PC-3 (cell line): Measurements from ENCODE around the gene TMPRSS15. TPM values are rescaled to one million over a fixed set of nuclear protein-coding genes. Genes with fewer than 3 reads are reported as not detected.

Source experiments
- ATAC-seq: fragments of 200-7000 bp; cut with Tn5 transposase; 2 replicates; pipeline ENCODE4 v1.9.1; 2020; ENCODE audit warnings: mild to moderate bottlenecking, moderate library complexity
- BruUV-seq: library from RNA; stranded (reverse); fragments of 400-500 nt; replicated peaks from 2 replicates; lab custom pipeline; 2021; lab: Mats Ljungman, UMichigan
- CTCF ChIA-PET: fragments of 300-600 bp; sonication (Branson Sonifier 250); formaldehyde crosslinking; loops from one replicate; lab custom pipeline; 2022; ENCODE audit warnings: antibody characterized with exemption; lab: Charles Lee
- POLR2A ChIA-PET: fragments of 300-600 bp; sonication (Branson Sonifier 250); formaldehyde crosslinking; loops from one replicate; lab custom pipeline; 2022; ENCODE audit warnings: antibody characterized with exemption; ENCODE audit not compliant: unreplicated experiment; lab: Charles Lee
- DNase-seq: peaks from one replicate; pipeline ENCODE4 v3.0.0-alpha.2; 2015
- H2AFZ ChIP-seq: fragments of 300-600 bp; sonication (generic); 2 replicates; pipeline ENCODE4 v1.6.0; 2016; ENCODE audit warnings: antibody characterized with exemption, low read length
- H3F3A ChIP-seq: fragments of 300-600 bp; sonication (generic); one replicate; pipeline ENCODE4 v1.6.0; 2017; ENCODE audit warnings: antibody characterized with exemption, low read length, control low read depth, mild to moderate bottlenecking; ENCODE audit not compliant: unreplicated experiment
- H3K27ac ChIP-seq: fragments of 300-600 bp; sonication (generic); 2 replicates; pipeline ENCODE4 v1.5.1; 2016; ENCODE audit warnings: mild to moderate bottlenecking, low read length
- H3K27me3 ChIP-seq: fragments of 300-600 bp; sonication (generic); 2 replicates; pipeline ENCODE4 v1.6.1; 2016; ENCODE audit warnings: low read length, mixed read lengths
- H3K36me3 ChIP-seq: fragments of 300-600 bp; sonication (generic); 2 replicates; pipeline ENCODE4 v1.6.1; 2016; ENCODE audit warnings: low read depth, mixed run types, low read length, mixed read lengths
- H3K4me1 ChIP-seq: fragments of 300-600 bp; sonication (generic); 2 replicates; pipeline ENCODE4 v1.5.1; 2016; ENCODE audit warnings: low read length; ENCODE audit not compliant: insufficient read depth
- H3K4me2 ChIP-seq: fragments of 300-600 bp; sonication (generic); 2 replicates; pipeline ENCODE4 v1.6.0; 2016; ENCODE audit warnings: low read length
- H3K4me3 ChIP-seq: fragments of 300-600 bp; sonication (generic); 2 replicates; pipeline ENCODE4 v1.5.1; 2016; ENCODE audit warnings: mild to moderate bottlenecking, low read length, mixed read lengths
- H3K79me2 ChIP-seq: fragments of 300-600 bp; sonication (generic); 2 replicates; pipeline ENCODE4 v1.6.1; 2017; ENCODE audit warnings: low read length, mixed read lengths
- H3K9ac ChIP-seq: fragments of 300-600 bp; sonication (generic); 2 replicates; pipeline ENCODE4 v1.6.0; 2016; ENCODE audit warnings: mild to moderate bottlenecking, low read length
- H3K9me2 ChIP-seq: fragments of 300-600 bp; sonication (generic); replicated peaks from 2 replicates; pipeline ENCODE4 v1.6.1; 2016; ENCODE audit warnings: mixed run types, low read length, mixed read lengths
- H3K9me3 ChIP-seq: fragments of 300-600 bp; sonication (generic); 2 replicates; pipeline ENCODE4 v1.6.1; 2016; ENCODE audit warnings: low read length, mixed read lengths
- H4K20me1 ChIP-seq: fragments of 300-600 bp; sonication (generic); 2 replicates; pipeline ENCODE4 v1.6.1; 2016; ENCODE audit warnings: low read length, mixed read lengths
- CTCF ChIP-seq: fragments of 300-600 bp; sonication (generic); conservative IDR thresholded peaks from 2 replicates; pipeline ENCODE4 v1.5.1; 2017; ENCODE audit warnings: antibody characterized with exemption, low read depth, mild to moderate bottlenecking, low read length
- EZH2 ChIP-seq: fragments of 300-600 bp; sonication (generic); IDR thresholded peaks from one replicate; pipeline ENCODE4 v1.6.1; 2017; ENCODE audit warnings: antibody characterized with exemption, mild to moderate bottlenecking, low read length; ENCODE audit not compliant: unreplicated experiment
- EZH2phosphoT487 ChIP-seq: fragments of 300-600 bp; sonication (generic); IDR thresholded peaks from 2 replicates; pipeline ENCODE4 v1.6.1; 2018; ENCODE audit warnings: mild to moderate bottlenecking, antibody characterized with exemption, low read length, borderline replicate concordance
- intact Hi-C: fragments of 100-400 bp; cut with micrococcal nuclease; formaldehyde crosslinking; loops from 2 replicates; pipeline ENCODE4 v1.9.0; 2023
- total RNA-seq: library from RNA; depleted of rRNA; stranded (reverse); fragments of >200 nt; gene quantifications from 2 replicates; pipeline ENCODE4 v1.2.3, GENCODE V29; 2014

The TMPRSS15 gene
- total RNA-seq, 1 experiment from 2014 or later: not detected

GRCh38 chr21:18235545-18235944 lies 168.0 kb downstream of the TMPRSS15 start:
- intact Hi-C loops: no loop called here
- Histone ChIP-seq H4K20me1 (no peaks in the 10 kb centered on the region), H3K4me2 (no peak overlapping the region), H3K79me2 (no peaks in the 10 kb centered on the region), H3K4me3 (no peak overlapping the region), H3K9ac (no peak overlapping the region), H3K27me3 (no peaks in the 10 kb centered on the region), H2AFZ (no peak overlapping the region), H3K36me3 (no peaks in the 10 kb centered on the region), H3K9me3 (no peaks in the 10 kb centered on the region), H3K4me1 (no peaks in the 10 kb centered on the region), H3F3A (no peaks in the 10 kb centered on the region), H3K9me2 (no peaks in the 10 kb centered on the region), H3K27ac (no peak overlapping the region)
- BruUV-seq: no TSS peak
- ATAC-seq (no peak), DNase-seq (no peak)
- TF ChIP-seq EZH2 (no peak), EZH2phosphoT487 (no peak), CTCF (no peak)
- ChIA-PET CTCF (no interaction called here), POLR2A (no interaction called here)

- POLR2A ChIA-PET: no interaction called here
- no peaks in the 10 kb centered on the region for H3K9me2 ChIP-seq
- intact Hi-C loops: no loop called here
Measured at GRCh38 chr21:18228060-18228739, 175.4 kb downstream of the TMPRSS15 start.

More at GRCh38 chr21:18228060-18228739, 175.4 kb downstream of the TMPRSS15 start:
- Histone ChIP-seq H3K27ac (no peak overlapping the region), H3K36me3 (no peaks in the 10 kb centered on the region), H3K9me3 (no peaks in the 10 kb centered on the region), H3K4me3 (no peak overlapping the region), H4K20me1 (no peaks in the 10 kb centered on the region), H3K27me3 (no peaks in the 10 kb centered on the region), H3F3A (no peaks in the 10 kb centered on the region), H2AFZ (no peak overlapping the region), H3K4me2 (no peak overlapping the region), H3K4me1 (no peaks in the 10 kb centered on the region), H3K9ac (no peak overlapping the region), H3K79me2 (no peaks in the 10 kb centered on the region)
- DNase-seq (no peak), ATAC-seq (no peak)
- BruUV-seq: no TSS peak
- no peak for TF ChIP-seq EZH2phosphoT487
- no peak for TF ChIP-seq EZH2
- TF ChIP-seq CTCF: no peak
- CTCF ChIA-PET: no interaction called here
